Activated CD4-positive, alpha-beta T cell treated with anti-CD3 and anti-CD28 coated beads for 48 hours (primary cell): ENCODE results near the gene MIF4GD.
"Not testable (repeated sequence)": the region's sequence is repeated elsewhere in the genome, so short reads cannot be mapped to it uniquely, and the experiment has no call there.

Experiments used
- DNase-seq: peaks from one replicate; pipeline ENCODE4 v3.0.0-alpha.2; 2020

Gene MIF4GD

DNA sequence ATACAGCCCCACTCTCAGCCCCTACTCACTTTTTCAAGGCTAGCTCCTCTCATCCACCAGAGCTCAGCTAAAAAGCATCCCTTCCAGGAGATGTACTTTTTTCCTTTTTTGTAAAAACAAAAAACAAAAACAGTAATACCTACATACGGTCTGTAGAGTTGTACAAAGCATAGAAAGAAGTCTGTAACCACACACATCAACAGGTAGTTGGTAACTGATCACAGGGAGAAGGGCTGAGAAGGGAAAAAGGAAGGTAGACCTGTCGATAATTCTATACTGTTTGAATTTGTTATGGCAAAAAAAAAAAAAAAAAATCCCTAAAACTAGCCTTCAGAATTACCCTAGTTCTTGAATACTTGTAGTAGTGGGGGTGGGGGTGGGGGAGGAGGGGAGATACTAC is 17.3 kb upstream of the MIF4GD start:
- DNase-seq, result no peak

GRCh38 chr17:75287221-75287620 is 16.2 kb upstream of the MIF4GD start:
- no peak for DNase-seq

DNA sequence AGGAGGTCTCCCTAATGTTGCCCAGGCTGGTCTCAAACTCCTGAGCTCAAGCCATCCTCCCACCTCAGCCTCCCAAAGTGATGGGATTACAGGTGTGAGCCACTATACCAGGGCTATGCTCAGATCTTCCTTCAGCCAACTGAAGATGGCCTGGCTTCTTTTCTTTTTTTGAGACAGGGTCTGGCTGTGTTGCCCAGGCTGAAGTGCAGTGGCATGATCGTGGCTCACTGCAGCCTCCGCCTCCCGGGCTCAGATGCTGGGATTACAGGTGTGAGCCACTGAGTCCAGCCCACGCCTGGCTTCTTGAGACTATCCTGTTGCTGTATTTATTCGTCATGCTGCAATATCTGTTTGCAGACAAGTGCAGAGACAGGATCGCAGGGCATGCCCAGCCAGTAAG is 14.1 kb upstream of the MIF4GD start:
- DNase-seq, result no peak

DNA sequence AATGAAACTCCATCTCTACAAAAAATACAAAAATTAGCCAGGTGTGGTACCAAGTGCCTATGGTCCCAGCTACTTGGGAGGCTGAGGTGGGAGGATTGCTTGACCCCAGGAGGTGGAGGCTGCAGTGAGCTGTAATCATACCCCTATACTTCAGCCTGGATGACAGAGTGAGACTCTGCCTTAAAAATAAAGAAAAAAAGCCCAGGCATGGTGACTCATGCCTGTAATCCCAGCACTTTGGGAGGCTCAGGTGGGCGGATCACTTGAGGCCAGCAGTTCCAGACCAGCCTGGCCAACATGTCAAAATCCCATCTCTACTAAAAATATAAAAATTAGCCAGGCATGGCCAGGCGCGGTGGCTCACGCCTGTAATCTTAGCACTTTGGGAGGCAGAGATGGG is 9.2 kb upstream of the MIF4GD start:
- not testable (repeated sequence) for DNase-seq

GRCh38 chr17:75277664-75278071 is 6.6 kb upstream of the MIF4GD start:
- DNase-seq, result no peak

DNA sequence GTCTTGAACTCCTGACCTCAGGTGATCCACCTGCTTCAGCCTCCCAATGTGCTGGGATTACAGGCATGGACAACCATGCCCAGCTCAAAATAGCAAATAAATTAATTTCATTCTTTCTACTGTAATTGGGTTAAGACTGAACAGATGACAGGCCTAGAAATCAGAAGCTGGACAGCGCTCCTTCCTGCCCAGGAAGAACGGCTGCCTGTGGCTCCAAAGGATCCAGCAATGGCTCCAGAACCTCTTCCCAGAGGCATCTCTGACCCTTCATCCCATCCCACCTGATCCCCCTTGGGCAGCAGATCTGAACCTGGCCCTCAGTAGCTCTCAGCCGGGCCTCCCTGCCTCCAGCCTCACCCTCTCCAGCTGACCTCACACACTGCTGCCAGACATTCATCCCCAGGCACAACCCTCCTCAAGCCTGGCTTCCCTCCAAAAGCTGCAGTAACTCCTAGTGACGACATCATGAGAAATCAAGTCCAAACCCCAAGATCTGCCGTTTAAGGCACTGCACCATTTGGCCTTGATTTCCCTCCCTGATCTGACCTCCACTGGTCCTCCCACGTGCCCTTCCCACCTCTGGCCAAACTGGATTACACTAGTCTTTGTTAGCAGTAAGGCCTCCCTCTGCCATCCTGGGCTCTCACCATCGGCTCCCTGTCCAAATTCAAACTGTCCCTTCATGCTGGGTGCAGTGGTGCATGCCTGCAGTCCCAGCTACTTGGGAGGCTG is 3.1 kb upstream of the MIF4GD start:
- no peak for DNase-seq

GRCh38 chr17:75272848-75273184 is 1.8 kb upstream of the MIF4GD start:
- DNase-seq, result no peak

GRCh38 chr17:75271955-75272847 is 1.2 kb upstream of the MIF4GD start:
- peak; percentile 39 for DNase-seq

- DNase-seq, result peak; percentile 91
These were observed 363 bp upstream of the MIF4GD start for GRCh38 chr17:75271233-75271954.

DNA sequence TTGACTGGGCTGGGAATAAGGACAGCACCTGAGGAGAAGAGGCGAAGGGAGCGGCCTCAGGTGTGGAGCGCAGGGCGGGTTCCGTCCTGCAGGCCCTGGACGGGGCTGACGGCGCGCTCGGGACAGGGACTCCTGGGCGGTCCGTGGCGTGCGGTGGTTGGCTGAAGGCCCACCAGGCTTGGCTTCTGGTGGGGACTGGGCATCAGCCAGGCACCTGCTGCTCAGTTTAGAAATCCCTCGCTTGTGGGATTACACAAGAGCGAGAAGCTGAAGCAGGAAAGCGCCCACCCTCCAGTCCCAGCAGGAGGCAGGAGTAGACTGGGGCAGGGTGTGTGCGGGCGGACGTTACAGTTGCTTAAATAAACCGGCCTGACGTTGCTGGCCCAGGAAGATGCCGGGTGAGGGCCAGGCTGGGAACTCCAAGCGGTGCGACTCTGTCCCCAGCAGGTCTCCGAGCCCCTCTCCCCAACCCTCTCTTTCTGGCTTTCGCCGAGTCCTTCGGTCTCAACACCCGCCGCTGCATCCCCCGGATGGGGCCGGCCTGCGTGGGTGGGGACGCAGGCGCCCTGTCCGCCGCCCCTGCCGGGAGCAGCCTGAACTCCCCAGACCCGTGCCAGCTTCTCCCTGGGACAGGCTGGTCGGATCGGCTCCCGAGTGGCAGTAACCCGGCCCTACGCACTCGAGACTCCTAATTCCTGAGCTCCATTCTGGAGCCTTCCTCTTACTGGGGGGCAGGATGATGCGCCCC is 639 bp downstream of the MIF4GD start:
- peak; percentile 69 for DNase-seq

DNA sequence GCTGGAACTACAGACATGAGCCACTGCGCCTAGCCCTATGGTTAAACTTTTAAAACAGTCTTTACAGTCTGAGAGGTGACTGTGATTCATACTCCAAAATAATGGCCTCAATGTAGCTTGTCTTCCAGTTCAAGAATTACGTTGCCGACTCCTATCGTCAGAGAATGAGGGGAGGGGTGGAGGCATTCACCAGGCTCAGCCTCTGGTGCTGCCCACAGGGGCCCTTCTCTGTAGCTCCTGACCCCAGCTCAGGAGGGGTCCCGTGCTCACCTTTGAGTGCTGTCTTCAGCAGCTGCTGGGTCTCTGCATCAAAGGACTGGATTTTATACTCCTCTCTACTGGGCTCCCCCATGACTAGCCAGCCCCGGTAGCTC is 1.2 kb downstream of the MIF4GD start:
- peak; percentile 25 for DNase-seq

DNA sequence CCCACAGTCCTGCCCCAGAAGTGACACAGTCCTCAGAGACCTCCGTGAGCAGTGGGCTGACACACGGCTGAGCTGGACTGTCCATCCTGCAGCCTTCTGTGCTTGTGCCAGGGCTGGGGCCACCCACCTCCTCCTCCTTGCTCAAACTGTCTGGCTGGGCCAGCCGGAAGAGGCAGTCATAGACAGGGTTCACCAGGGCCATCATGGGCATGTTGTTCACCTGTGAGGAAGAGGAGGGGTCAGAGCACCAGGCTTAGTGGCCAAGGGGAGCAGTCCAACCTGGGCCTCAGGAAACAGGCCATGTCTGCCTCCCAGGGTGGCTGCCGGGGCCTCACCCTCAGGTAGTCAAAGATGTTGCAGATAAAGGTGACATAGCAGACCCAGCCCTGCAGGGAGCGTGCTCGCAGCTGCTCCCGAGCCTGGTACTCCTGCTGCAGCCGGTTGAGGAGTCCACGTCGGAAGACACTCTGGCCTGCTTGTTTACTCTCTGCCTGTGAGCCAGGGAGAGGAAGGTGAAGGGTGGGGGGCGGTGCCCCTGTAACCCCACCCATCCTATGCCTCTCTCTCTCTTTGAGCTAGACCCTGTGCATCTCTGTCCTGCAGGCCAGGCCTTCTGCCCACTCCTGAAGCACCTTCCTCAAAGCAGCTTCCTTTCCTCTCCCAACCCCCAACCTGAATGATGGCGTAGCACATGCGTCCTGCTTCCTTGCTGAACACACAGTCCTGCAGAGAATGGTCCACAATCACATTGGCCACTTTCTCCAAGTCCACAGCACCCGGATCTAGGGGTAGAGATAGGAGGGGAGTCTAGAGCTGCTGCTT is 3.4 kb downstream of the MIF4GD start:
- no peak for DNase-seq

DNA sequence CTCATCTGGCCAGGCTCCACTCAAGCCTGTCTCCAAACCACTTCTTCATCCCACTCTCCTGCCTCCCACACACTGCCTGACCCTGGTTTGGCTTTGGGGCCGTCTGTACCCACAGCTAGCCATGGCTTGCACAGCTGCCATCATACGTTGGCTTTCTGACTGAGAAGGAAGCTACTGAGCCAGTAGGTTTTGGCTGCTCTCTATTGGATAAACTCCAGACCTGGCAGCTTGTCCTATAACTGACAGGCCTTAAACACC is 3.9 kb downstream of the MIF4GD start:
- DNase-seq, result no peak

GRCh38 chr17:75266316-75267152 is 4.5 kb downstream of the MIF4GD start:
- DNase-seq, result no peak

DNA sequence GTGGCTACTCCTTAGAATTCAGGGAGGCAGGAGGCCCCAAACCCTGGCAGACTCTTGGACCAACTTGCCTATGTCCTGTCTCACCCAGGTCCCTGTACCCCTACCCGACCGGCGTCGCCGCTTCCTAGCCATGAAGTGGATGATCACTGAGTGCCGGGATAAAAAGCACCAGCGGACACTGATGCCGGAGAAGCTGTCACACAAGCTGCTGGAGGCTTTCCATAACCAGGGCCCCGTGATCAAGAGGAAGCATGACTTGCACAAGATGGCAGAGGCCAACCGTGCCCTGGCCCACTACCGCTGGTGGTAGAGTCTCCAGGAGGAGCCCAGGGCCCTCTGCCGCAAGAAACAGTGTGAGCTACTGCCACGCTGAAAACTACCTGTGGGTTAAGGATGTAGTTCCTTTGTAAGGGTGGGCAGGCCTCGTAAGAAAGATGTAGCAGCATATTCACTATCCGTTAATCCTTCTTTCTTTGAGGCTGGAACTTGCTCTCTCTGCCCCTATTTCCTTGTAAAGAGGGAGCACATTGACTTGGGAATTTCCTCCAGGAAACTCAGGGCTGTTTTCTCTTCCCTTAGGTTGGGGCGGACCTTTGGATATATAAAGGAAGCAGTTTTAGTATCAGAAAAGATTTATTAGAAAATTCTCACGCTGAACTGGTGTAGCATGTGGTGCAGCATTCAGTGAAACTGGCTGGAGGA is 5.3 kb downstream of the MIF4GD start:
- DNase-seq, result no peak

DNA sequence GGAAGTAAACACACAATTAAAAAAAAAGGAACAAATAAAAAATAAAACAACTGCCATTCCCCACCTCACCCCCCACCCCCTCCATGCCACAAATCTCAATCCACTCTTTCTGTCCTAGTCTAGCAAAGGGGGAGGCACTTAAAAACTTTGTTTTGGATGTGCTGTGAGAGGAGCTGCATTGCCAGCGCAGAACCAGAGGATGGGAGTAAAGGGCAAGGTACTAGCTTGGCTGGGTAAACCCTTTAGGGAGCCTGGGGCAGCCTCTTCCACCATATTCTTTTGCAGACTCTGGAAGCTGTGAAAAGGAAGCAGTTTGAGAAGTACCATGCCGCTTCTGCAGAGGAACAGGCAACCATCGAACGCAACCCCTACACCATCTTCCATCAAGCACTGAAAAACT is 8.0 kb downstream of the MIF4GD start:
- no peak for DNase-seq

GRCh38 chr17:75262112-75262606 is 8.9 kb downstream of the MIF4GD start:
- DNase-seq, result no peak

DNA sequence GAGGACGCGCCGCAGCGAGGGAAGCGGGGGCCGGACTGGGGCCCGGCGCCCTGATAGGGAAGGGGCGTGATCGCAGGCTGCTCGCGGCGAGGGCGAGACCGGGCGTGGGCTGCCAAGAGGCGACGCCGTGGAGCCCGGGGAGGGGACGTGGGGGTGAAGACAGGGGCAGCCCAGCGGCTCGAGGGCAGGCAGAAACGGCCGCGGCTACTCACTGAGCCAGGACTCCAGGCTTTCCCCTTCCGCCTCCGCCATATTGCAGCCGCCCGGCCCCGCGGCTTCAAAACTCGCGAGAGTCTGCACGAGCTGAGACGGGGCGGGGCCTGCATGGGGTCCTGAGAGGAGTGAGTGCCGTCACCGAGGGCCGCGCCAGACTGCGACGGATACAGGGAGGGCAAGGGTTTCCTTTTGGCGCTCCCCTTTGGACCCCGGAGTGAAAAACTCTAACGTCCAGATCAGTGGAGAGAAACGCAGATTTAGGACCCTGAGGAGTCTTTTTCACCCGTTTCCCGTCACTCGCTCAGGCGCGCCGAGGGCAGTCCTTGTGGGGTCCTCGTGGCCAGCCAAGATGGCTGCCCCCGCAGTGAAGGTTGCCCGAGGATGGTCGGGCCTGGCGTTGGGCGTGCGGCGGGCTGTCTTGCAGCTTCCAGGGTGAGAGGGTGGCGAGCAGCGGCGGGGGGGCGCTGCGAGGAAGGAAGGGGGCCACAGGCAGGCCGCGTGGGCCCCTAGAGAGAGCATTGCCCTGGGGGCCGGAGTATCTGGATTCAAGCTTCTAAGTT is 9.5 kb downstream of the MIF4GD start, which contains the start of the genes GGA3 and MRPS7:
Gene GGA3, minus strand, starts transcription at position 271 of the 776 bp plus-strand sequence. Its CDS starts 19 bp downstream, at position 252.
Gene MRPS7, plus strand, starts transcription at position 544 of the 776 bp plus-strand sequence. Its CDS starts 22 bp downstream, at position 566.
- DNase-seq, result peak; percentile 97

DNA sequence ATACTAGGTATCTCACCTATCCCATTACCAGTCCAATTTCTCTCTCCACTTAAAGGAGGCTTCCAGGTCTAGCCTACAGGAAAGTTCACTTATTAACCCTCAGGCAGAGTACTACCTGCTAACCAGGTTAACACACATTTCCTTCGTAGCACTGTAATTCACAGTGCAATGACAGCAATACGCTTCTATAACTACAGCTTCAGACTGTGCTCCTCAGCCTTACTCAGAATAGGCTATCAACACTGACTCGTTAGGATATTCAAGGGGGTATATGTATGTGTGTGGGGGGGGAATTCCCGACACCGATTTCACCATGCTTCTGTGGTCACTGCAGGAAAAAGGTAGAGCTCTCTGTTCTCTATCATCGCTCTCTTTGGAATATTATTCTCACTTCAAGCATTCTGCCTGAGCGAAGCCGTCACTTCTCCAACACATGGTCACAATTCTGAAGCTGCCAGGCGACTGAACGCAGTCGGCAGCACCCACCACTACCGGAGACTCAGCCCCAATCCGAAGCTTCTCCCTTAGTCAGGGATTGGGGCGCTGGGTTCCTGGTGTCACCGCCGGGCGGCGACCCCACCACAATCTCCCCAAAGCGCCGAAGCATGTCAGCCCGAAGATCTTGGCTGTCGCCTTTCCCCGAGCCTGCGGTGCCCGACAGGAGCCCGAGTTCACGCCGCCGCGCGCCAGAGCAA is 10.2 kb downstream of the MIF4GD start:
- peak; percentile 68 for DNase-seq
